ENCODE data around the gene SEC16B. TPM values are rescaled to one million over a fixed set of nuclear protein-coding genes. Genes with fewer than 3 reads are reported as not detected.

The SEC16B gene
- total and polyA plus RNA-seq, 2 of the 8 experiments (the other 6 are each of a cell fraction or from before 2014, with no cell fraction given) = 0.56 to 0.94 TPM

GRCh38 chr1:178019622-178020021 lies 49.8 kb upstream of the SEC16B start:
- Histone ChIP-seq H3K4ac (replicated peaks; ENCODE audit: insufficient read length, low read depth, low read length) (no peak overlapping the region), H3K4me1 (replicated peaks in 1 of 4; ENCODE audit: control insufficient read depth in 3 of 4, insufficient read depth in 4 of 4, low read length in 3 of 4) (no peaks in the 10 kb centered on the region)
- no peak for TF ChIP-seq EZH2 (IDR thresholded peaks at IDR 0.05; ENCODE audit: low read depth, low read length, severe bottlenecking)
- no peak for TF ChIP-seq FOSL1 (IDR thresholded peaks at IDR 0.05; ENCODE audit: insufficient read depth, low read depth, low read length)
- TF ChIP-seq SAP30 (IDR thresholded peaks at IDR 0.05; ENCODE audit: insufficient read depth, insufficient replicate concordance, low read length) = no peak
- TF ChIP-seq SRF (IDR thresholded peaks at IDR 0.05; ENCODE audit: low read depth, low read length) = no peak
- TF ChIP-seq SP1 (IDR thresholded peaks at IDR 0.05; ENCODE audit: low read depth, low read length) = no peak
- no peak for TF ChIP-seq NANOG (IDR thresholded peaks at IDR 0.05; ENCODE audit: insufficient read depth, low read depth, low read length, poor library complexity, severe bottlenecking)
- no peak for TF ChIP-seq USF2 (IDR thresholded peaks at IDR 0.05; ENCODE audit: low read length)
- no peak for TF ChIP-seq MAFK (IDR thresholded peaks at IDR 0.05; ENCODE audit: low read depth, low read length)
- TF ChIP-seq POU5F1 (IDR thresholded peaks at IDR 0.05; ENCODE audit: low read depth, low read length) = no peak
- TF ChIP-seq SIX5 (IDR thresholded peaks at IDR 0.05; ENCODE audit: low read depth, low read length) = no peak
- TF ChIP-seq PHF8 (conservative IDR thresholded peaks at IDR 0.05; ENCODE audit: low read depth, low read length) = no peak
- no peak for TF ChIP-seq RAD21 (IDR thresholded peaks at IDR 0.05 in 1 of 2, conservative IDR thresholded peaks at IDR 0.05 in 1 of 2; ENCODE audit: low read depth in 2 of 2, low read length in 2 of 2)
- no peak for TF ChIP-seq TEAD4 (IDR thresholded peaks at IDR 0.05; ENCODE audit: low read depth, low read length)

More at GRCh38 chr1:178019622-178020021, 49.8 kb upstream of the SEC16B start:
- no peak overlapping the region for H2AFZ ChIP-seq (ENCODE audit: low read length)
- no peaks in the 10 kb centered on the region for H3K79me1 ChIP-seq (ENCODE audit: low read depth, low read length)
- no peak for DNase-seq (ENCODE audit: low read depth in 1 of 2, low spot score in 2 of 2)
- H3K27me3 ChIP-seq (replicated peaks in 1 of 4; ENCODE audit: control insufficient read depth in 3 of 4, extremely low read depth in 1 of 4, insufficient read depth in 3 of 4, low read length in 3 of 4) = no peaks in the 10 kb centered on the region
- WGBS, 2 experiments (ENCODE audit: extremely low coverage in 1 of 2, insufficient coverage in 1 of 2, insufficient read length in 1 of 2, insufficient replicate concordance in 2 of 2, low coverage in 1 of 2, low lambda C conversion rate in 2 of 2, missing lambda C conversion rate in 1 of 2) = 86% methylated on average over 2 of the region's 2 CpGs; no CpG with 5 or more reads in 1 of the 2 experiments
- no peak overlapping the region for H3K27ac ChIP-seq (ENCODE audit: low read depth, low read length)
- no peak overlapping the region for H2AK5ac ChIP-seq (ENCODE audit: low read depth, low read length)
- ChIA-PET CTCF (ENCODE audit: partially characterized antibody) (interaction anchor here (1.0 to 2.0 kb wide), 3 partner anchors 9 to 18 kb away, joined by 3 to 8 read pairs (median 6); no protein-coding TSS in a partner anchor), POLR2A (ENCODE audit: partially characterized antibody) (no interaction called here)
- no peak overlapping the region for H2BK15ac ChIP-seq (ENCODE audit: low read length)
- H3K23me2 ChIP-seq (ENCODE audit: low read depth, low read length) = no peaks in the 10 kb centered on the region
- H2BK12ac ChIP-seq (ENCODE audit: low read depth, low read length) = no peak overlapping the region
- H3K4me2 ChIP-seq (ENCODE audit: insufficient read depth in 1 of 2, low read depth in 2 of 2, low read length in 2 of 2) = no peak overlapping the region
- H4K8ac ChIP-seq (ENCODE audit: extremely low read depth, insufficient read depth, low read length) = no peak overlapping the region
- FAIRE-seq = no peak
- no peak overlapping the region for H3K18ac ChIP-seq (ENCODE audit: extremely low read depth, low read length)
- H4K91ac ChIP-seq (replicated peaks; ENCODE audit: insufficient read length, low read length) = no peak overlapping the region
- H2BK120ac ChIP-seq (replicated peaks; ENCODE audit: low read depth, low read length) = no peak overlapping the region
- H3K56ac ChIP-seq (replicated peaks; ENCODE audit: insufficient read length, low read depth, low read length) = no peak overlapping the region
- no peak overlapping the region for H4K5ac ChIP-seq (ENCODE audit: insufficient read length, low read depth, low read length)
- H3K9me3 ChIP-seq (ENCODE audit: insufficient read depth in 2 of 2, low read depth in 1 of 2, low read length in 1 of 2) = peaks cover 0 to 7% of the 10 kb centered on the region in 2 experiments; a peak in 1 of 4 replicates
- H3K36me3 ChIP-seq (ENCODE audit: control insufficient read depth in 2 of 4, insufficient read depth in 4 of 4, low read length in 3 of 4) = peaks cover 0 to 6% (median 0%) of the 10 kb centered on the region in 4 experiments; a peak in 1 of 8 replicates
- no peaks in the 10 kb centered on the region for H3K79me2 ChIP-seq (ENCODE audit: control insufficient read depth in 1 of 2, insufficient read depth in 2 of 2, low read length in 2 of 2)
- H3K4me3 ChIP-seq (ENCODE audit: extremely low read depth in 1 of 4, insufficient read depth in 2 of 4, low read depth in 3 of 4, low read length in 4 of 4) = no peak overlapping the region
- H3K23ac ChIP-seq (ENCODE audit: insufficient read length) = no peak overlapping the region
- H2BK5ac ChIP-seq (ENCODE audit: low read depth, low read length) = no peak overlapping the region
- no peak overlapping the region for H3K9ac ChIP-seq (replicated peaks in 1 of 4; ENCODE audit: extremely low read depth in 1 of 4, low read depth in 3 of 4, low read length in 3 of 4)
- H3K14ac ChIP-seq (ENCODE audit: insufficient read length) = no peak overlapping the region
- no peak overlapping the region for H2BK20ac ChIP-seq (ENCODE audit: low read length)
- no peaks in the 10 kb centered on the region for H4K20me1 ChIP-seq (replicated peaks in 1 of 2; ENCODE audit: control insufficient read depth in 1 of 2, insufficient read depth in 2 of 2, low read length in 2 of 2)

All from H1 (cell line).